Chondrocyte (in vitro differentiated cells): ENCODE data around the gene USP15. TPM values are rescaled to one million over a fixed set of nuclear protein-coding genes. Genes with fewer than 3 reads are reported as not detected.

ENCODE experiments used
- DNase-seq: peaks from one replicate; pipeline ENCODE4 v3.0.0; 2021; ENCODE audit warnings: mixed read lengths, low spot score
- H3K27ac Mint-ChIP-seq: one replicate; pipeline ENCODE4 v1.8.0; 2021; ENCODE audit warnings: mild to moderate bottlenecking, moderate library complexity, mixed read lengths; ENCODE audit not compliant: unreplicated experiment
- H3K27me3 Mint-ChIP-seq: 2 replicates; pipeline ENCODE4 v1.8.0; 2021; ENCODE audit warnings: low read depth, mixed read lengths
- H3K36me3 Mint-ChIP-seq: 2 replicates; pipeline ENCODE4 v1.8.0; 2021; ENCODE audit warnings: low read depth, mixed read lengths
- H3K4me1 Mint-ChIP-seq: 2 replicates; pipeline ENCODE4 v1.8.0; 2021; ENCODE audit warnings: low read depth, mild to moderate bottlenecking, mixed read lengths
- H3K4me3 Mint-ChIP-seq: one replicate; pipeline ENCODE4 v1.8.0; 2021; ENCODE audit warnings: mild to moderate bottlenecking, moderate library complexity, mixed read lengths; ENCODE audit not compliant: unreplicated experiment
- H3K9me3 Mint-ChIP-seq: 2 replicates; pipeline ENCODE4 v1.8.0; 2021; ENCODE audit warnings: low read depth, mixed read lengths
- total RNA-seq: library from RNA; stranded (reverse); gene quantifications from 3 replicates; pipeline ENCODE4 v1.2.1, GENCODE V29; 2021
- TF ChIP-seq, protein P1 (sequence below): fragments of 200-600 bp; sonication (generic); IDR thresholded peaks from 2 replicates; pipeline ENCODE4 v1.5.0; 2021; ENCODE audit warnings: antibody characterized with exemption, mild to moderate bottlenecking, moderate library complexity

The USP15 gene
- total RNA-seq, 1 donor from 2014 or later, result 48.2 TPM

GRCh38 chr12:62270872-62271271, 10.7 kb downstream of the USP15 start:
- Mint-ChIP-seq H3K4me1 (peaks cover 64% of the 10 kb centered on the region), H3K9me3 (no peaks in the 10 kb centered on the region), H3K36me3 (no peaks in the 10 kb centered on the region), H3K4me3 (no peak overlapping the region), H3K27me3 (no peaks in the 10 kb centered on the region), H3K27ac (no peak overlapping the region)
- no peak for DNase-seq
- TF ChIP-seq, protein P1, sequence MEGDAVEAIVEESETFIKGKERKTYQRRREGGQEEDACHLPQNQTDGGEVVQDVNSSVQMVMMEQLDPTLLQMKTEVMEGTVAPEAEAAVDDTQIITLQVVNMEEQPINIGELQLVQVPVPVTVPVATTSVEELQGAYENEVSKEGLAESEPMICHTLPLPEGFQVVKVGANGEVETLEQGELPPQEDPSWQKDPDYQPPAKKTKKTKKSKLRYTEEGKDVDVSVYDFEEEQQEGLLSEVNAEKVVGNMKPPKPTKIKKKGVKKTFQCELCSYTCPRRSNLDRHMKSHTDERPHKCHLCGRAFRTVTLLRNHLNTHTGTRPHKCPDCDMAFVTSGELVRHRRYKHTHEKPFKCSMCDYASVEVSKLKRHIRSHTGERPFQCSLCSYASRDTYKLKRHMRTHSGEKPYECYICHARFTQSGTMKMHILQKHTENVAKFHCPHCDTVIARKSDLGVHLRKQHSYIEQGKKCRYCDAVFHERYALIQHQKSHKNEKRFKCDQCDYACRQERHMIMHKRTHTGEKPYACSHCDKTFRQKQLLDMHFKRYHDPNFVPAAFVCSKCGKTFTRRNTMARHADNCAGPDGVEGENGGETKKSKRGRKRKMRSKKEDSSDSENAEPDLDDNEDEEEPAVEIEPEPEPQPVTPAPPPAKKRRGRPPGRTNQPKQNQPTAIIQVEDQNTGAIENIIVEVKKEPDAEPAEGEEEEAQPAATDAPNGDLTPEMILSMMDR, result no peak

DNA sequence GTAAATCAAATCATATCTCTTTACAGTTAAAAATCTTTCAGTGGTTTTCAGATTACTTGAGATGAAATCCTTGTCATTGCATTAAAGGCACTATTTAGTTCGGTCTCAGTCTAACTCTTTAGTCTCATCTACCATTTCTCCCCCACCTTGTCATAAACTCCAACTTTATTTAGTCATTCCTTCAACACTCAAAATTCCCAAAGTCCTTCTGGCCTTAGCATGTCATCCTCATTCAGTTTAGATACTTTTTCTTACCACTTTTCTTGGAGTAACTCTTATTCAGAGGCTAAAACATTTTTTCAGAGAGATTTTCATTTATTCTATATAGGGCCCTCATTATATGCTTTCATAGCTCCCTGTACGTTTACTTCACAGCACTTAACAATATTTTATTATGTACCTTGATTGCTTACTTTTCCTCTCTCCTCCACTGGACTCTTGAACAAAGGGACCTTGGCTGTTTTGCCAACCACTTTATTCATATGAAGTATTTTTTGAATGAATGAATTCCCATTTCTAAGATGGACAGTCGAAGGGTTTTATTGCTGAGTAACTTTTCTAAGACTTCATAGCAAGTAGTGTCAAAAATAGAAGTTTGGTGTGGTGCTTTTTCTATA, 12.8 kb downstream of the USP15 start:
- Mint-ChIP-seq H3K27me3 (no peaks in the 10 kb centered on the region), H3K9me3 (no peaks in the 10 kb centered on the region), H3K36me3 (no peaks in the 10 kb centered on the region), H3K27ac (no peak overlapping the region), H3K4me3 (no peak overlapping the region), H3K4me1 (peaks cover 66% of the 10 kb centered on the region)
- DNase-seq, result no peak
- TF ChIP-seq, protein P1, result no peak

DNA sequence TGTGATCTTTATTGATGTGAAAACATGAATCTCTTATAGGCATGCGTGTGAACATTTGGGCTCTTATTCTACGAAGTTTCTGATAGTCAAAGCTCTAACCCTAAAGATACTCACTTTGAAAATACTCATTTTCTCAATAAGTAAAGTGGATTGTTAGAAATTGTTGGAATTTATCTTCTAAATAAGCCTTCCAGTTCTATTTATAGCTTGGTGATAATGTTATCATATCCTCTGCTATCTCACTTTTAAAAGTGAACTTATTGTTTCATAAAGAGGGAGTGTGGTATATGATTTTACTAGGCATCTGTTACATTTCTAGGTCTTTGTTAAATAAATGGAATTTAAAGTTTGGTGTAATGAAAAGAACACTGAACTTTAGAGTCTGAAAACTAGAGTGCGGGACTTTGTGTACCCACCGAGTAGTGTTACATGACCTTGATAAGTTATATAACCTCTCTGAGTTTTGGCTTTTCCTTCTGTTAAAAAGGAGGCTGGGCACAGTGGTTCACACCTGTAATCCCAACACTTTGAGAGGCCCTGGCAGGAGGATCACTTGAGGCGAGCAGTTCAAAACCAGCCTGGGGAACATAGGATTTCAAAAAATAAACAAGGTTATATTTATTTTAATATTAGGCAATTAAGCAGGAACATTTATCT, 13.6 kb downstream of the USP15 start:
- Mint-ChIP-seq H3K27me3 (no peaks in the 10 kb centered on the region), H3K4me3 (no peak overlapping the region), H3K27ac (peak overlapping the region; percentile 54), H3K36me3 (no peaks in the 10 kb centered on the region), H3K4me1 (peaks cover 58% of the 10 kb centered on the region), H3K9me3 (no peaks in the 10 kb centered on the region)
- TF ChIP-seq, protein P1, result no peak
- DNase-seq, result no peak

DNA sequence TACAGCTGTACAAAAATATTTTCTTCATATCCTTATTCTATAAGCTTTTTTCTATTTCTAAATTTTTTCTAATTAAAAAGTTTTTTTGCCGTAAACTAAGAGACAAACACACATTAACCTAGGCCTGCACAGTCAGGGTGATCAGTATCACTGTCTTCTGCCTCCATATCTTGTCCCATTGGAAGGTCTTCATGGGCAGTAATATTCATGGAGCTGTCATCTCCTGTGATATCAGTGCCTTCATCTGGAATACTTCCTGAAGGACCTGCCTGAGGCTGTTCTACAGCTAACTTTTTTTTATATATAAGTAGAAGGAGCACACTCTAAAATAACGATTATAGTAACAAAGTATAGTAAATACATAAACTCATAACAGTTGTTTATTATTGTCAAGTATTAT, 17.8 kb downstream of the USP15 start:
- no peaks in the 10 kb centered on the region for H3K27me3 Mint-ChIP-seq
- H3K27ac Mint-ChIP-seq, result no peak overlapping the region
- H3K4me1 Mint-ChIP-seq, result peaks cover 45% of the 10 kb centered on the region
- no peaks in the 10 kb centered on the region for H3K36me3 Mint-ChIP-seq
- H3K9me3 Mint-ChIP-seq, result no peaks in the 10 kb centered on the region
- no peak for DNase-seq
- no peak overlapping the region for H3K4me3 Mint-ChIP-seq
- TF ChIP-seq, protein P1, result no peak

GRCh38 chr12:62279058-62279457, 18.9 kb downstream of the USP15 start:
- TF ChIP-seq, protein P1, result no peak
- H3K36me3 Mint-ChIP-seq, result no peaks in the 10 kb centered on the region
- DNase-seq, result no peak
- H3K4me3 Mint-ChIP-seq, result no peak overlapping the region
- no peak overlapping the region for H3K27ac Mint-ChIP-seq
- no peaks in the 10 kb centered on the region for H3K9me3 Mint-ChIP-seq
- peaks cover 41% of the 10 kb centered on the region for H3K4me1 Mint-ChIP-seq
- H3K27me3 Mint-ChIP-seq, result no peaks in the 10 kb centered on the region
